ENCODE measurements around the gene OR8B3.

- TF ChIP-seq, protein P1, sequence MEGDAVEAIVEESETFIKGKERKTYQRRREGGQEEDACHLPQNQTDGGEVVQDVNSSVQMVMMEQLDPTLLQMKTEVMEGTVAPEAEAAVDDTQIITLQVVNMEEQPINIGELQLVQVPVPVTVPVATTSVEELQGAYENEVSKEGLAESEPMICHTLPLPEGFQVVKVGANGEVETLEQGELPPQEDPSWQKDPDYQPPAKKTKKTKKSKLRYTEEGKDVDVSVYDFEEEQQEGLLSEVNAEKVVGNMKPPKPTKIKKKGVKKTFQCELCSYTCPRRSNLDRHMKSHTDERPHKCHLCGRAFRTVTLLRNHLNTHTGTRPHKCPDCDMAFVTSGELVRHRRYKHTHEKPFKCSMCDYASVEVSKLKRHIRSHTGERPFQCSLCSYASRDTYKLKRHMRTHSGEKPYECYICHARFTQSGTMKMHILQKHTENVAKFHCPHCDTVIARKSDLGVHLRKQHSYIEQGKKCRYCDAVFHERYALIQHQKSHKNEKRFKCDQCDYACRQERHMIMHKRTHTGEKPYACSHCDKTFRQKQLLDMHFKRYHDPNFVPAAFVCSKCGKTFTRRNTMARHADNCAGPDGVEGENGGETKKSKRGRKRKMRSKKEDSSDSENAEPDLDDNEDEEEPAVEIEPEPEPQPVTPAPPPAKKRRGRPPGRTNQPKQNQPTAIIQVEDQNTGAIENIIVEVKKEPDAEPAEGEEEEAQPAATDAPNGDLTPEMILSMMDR (IDR thresholded peaks at IDR 0.05; ENCODE audit: low read length), result no peak
- TF ChIP-seq EZH2 (IDR thresholded peaks at IDR 0.05; ENCODE audit: borderline replicate concordance, low read length), result no peak
Observed at GRCh38 chr11:124346311-124346955, 52.4 kb downstream of the OR8B3 start.
